HCT116 (cell line): ENCODE measurements around the gene CDX1.

Source experiments
- CEBPB ChIP-seq: IDR thresholded peaks from 2 replicates; pipeline ENCODE4 v1.6.1; 2012; ENCODE audit warnings: low read depth
- CTCF ChIP-seq, 3 experiments: fragments of 200-600 bp in 1 of 3; sonication (generic) in 1 of 3; IDR thresholded peaks in 2 of 3; conservative IDR thresholded peaks in 1 of 3; 2 replicates each; pipeline ENCODE4 v1.5.1; 2012 to 2017; ENCODE audit warnings: low read depth in 2 of 3, low read length in 2 of 3, antibody characterized with exemption in 1 of 3, borderline replicate concordance in 1 of 3, control low read depth in 1 of 3, mild to moderate bottlenecking in 1 of 3, mixed read lengths in 1 of 3, mixed run types in 1 of 3, moderate library complexity in 1 of 3; ENCODE audit not compliant: insufficient read depth in 1 of 3
- EGR1 ChIP-seq: IDR thresholded peaks from 2 replicates; pipeline ENCODE4 v1.6.1; 2012; ENCODE audit warnings: low read depth
- EZH2 ChIP-seq: fragments of 200-600 bp; sonication (generic); IDR thresholded peaks from 2 replicates; pipeline ENCODE4 v1.6.1; 2017; ENCODE audit warnings: antibody characterized with exemption, mixed run types
- POLR2A ChIP-seq: IDR thresholded peaks from 2 replicates; pipeline ENCODE4 v1.7.0; 2011; ENCODE audit warnings: borderline replicate concordance; ENCODE audit not compliant: insufficient read depth, insufficient read length; ENCODE audit errors: extremely low read depth
- RAD21 ChIP-seq: IDR thresholded peaks from 2 replicates; pipeline ENCODE4 v1.6.1; 2012; ENCODE audit warnings: low read depth, mild to moderate bottlenecking
- REST ChIP-seq: IDR thresholded peaks from 2 replicates; pipeline ENCODE4 v1.6.1; 2012; ENCODE audit warnings: low read depth
- ZBTB33 ChIP-seq: IDR thresholded peaks from 2 replicates; pipeline ENCODE4 v1.6.1; 2011; ENCODE audit warnings: mild to moderate bottlenecking, low read length, moderate library complexity; ENCODE audit not compliant: insufficient replicate concordance; ENCODE audit errors: extremely low read depth

- TF ChIP-seq POLR2A (no peak), REST (no peak), CTCF (IDR thresholded peaks at IDR 0.05 in 2 of 3, conservative IDR thresholded peaks at IDR 0.05 in 1 of 3; ENCODE audit: borderline replicate concordance in 1 of 3, insufficient read depth in 1 of 3, low read depth in 2 of 3, low read length in 2 of 3) (no peak), ZBTB33 (no peak), CEBPB (no peak), EGR1 (no peak), EZH2 (no peak), RAD21 (no peak)
These were observed 11.1 kb upstream of the CDX1 start, which contains the start of gene PDGFRB for GRCh38 chr5:150155258-150156026.
